ENCODE data around the gene PLXNB2. TPM values are rescaled to one million over a fixed set of nuclear protein-coding genes. Genes with fewer than 3 reads are reported as not detected.

Gene PLXNB2
- total and polyA plus RNA-seq, 2 donors (not counting 1 experiment from before 2014, with no cell fraction given), result 62.7 to 209 TPM

DNA sequence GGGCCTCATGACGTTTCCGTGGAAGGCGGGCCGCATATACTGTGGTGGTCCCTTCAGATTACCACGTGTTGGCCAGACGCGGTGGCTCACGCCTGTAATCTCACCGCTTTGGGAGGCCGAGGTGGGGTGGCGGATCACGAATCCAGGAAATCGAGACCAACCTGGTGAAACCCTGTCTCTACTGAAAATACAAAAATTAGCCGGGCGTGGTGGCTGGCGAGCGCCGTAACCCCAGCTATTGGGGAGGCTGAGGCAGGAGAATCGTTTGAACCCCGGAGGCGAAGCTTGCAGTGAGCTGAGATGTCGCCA lies 20.2 kb upstream of the PLXNB2 start:
- no peaks in the 10 kb centered on the region for H3K27me3 ChIP-seq (ENCODE audit: control insufficient read depth, insufficient read depth, low read length)
- peak overlapping the region; percentile 93 for H3K27ac ChIP-seq (ENCODE audit: insufficient read depth, low read length)
- no peaks in the 10 kb centered on the region for H3K9me3 ChIP-seq (ENCODE audit: control insufficient read depth, insufficient read depth, low read depth, low read length)
- H2AFZ ChIP-seq (ENCODE audit: low read length), result peak overlapping the region; percentile 71
- no peaks in the 10 kb centered on the region for H4K20me1 ChIP-seq (ENCODE audit: control insufficient read depth, extremely low read depth, insufficient read depth, low read length)
- H3K4me2 ChIP-seq (ENCODE audit: extremely low read depth, insufficient read depth, low read length), result peak overlapping the region; percentile 91
- DNase-seq (ENCODE audit: low read depth in 2 of 2), result no peak
- H3K9ac ChIP-seq (ENCODE audit: insufficient read depth, low read length), result peak overlapping the region; percentile 96
- TF ChIP-seq EZH2 (IDR thresholded peaks at IDR 0.05; ENCODE audit: low read length, missing control alignments), result no peak
- TF ChIP-seq, protein P1, sequence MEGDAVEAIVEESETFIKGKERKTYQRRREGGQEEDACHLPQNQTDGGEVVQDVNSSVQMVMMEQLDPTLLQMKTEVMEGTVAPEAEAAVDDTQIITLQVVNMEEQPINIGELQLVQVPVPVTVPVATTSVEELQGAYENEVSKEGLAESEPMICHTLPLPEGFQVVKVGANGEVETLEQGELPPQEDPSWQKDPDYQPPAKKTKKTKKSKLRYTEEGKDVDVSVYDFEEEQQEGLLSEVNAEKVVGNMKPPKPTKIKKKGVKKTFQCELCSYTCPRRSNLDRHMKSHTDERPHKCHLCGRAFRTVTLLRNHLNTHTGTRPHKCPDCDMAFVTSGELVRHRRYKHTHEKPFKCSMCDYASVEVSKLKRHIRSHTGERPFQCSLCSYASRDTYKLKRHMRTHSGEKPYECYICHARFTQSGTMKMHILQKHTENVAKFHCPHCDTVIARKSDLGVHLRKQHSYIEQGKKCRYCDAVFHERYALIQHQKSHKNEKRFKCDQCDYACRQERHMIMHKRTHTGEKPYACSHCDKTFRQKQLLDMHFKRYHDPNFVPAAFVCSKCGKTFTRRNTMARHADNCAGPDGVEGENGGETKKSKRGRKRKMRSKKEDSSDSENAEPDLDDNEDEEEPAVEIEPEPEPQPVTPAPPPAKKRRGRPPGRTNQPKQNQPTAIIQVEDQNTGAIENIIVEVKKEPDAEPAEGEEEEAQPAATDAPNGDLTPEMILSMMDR (conservative IDR thresholded peaks at IDR 0.05 in 1 of 2, IDR thresholded peaks at IDR 0.05 in 1 of 2; ENCODE audit: low read depth in 1 of 2, low read length in 2 of 2), result no peak
- H3K79me2 ChIP-seq (ENCODE audit: control insufficient read depth, insufficient read depth, low read length), result no peaks in the 10 kb centered on the region
- H3K36me3 ChIP-seq (ENCODE audit: control insufficient read depth, insufficient read depth, low read length), result no peaks in the 10 kb centered on the region
- H3K4me3 ChIP-seq (replicated peaks in 1 of 4; ENCODE audit: control extremely low read depth in 1 of 4, insufficient read depth in 1 of 4, low read depth in 3 of 4, low read length in 4 of 4), result peak overlapping the region; percentile 55 to 73 (median 60)
- no peaks in the 10 kb centered on the region for H3K4me1 ChIP-seq (ENCODE audit: control insufficient read depth, extremely low read depth, insufficient read depth, low read length)

DNA sequence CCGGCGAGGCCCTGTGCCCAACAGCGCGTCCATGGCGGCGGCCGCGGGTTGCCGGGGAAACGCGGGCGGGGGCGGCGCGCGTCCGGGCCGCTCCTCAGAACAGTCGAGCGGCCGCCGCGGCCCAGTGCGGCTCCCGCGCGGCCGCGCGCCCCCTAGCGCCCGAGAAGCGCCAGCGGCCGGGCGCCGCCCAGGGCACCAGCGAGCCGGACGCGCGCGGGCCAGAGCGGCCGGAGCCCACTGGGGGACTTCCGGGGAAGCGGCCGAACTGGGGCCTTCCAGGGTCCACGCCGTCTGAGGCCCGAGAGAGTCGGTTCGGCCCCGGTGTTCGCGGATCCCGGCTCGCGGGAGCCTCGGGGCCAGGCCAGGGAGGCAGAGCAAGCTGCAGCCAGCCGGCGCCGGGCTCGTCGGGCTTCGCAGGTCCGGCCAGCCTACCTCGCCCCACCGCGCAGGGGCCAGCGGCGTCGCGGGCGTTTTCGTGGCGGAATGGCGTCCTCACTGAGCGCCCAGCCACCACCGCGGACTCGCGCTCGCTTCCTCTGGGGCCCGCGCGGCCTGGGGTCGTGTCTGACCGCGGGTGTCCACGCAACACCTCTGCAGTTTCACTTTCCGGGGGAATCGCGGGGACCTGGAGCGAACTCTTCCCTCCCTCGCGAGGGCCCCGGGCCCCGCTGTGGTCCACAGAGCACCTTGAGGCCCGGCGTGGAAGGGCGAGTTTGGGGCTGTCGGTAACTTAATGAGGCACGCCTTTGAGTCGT lies 19.7 kb upstream of the PLXNB2 start, which contains the start of gene DENND6B:
TSS of gene DENND6B (minus strand) at position 57 of the 755 bp plus-strand sequence. CDS start at position 33, 24 bp downstream.
- Histone ChIP-seq H3K27ac (ENCODE audit: insufficient read depth, low read length) (peak within 1 kb of the TSS; percentile 93), H3K27me3 (ENCODE audit: control insufficient read depth, insufficient read depth, low read length) (no peaks in the 10 kb centered on the region), H3K4me2 (ENCODE audit: extremely low read depth, insufficient read depth, low read length) (peak within 1 kb of the TSS; percentile 91), H3K36me3 (ENCODE audit: control insufficient read depth, insufficient read depth, low read length) (no peaks in the 10 kb centered on the region), H3K9me3 (ENCODE audit: control insufficient read depth, insufficient read depth, low read depth, low read length) (no peaks in the 10 kb centered on the region), H3K9ac (ENCODE audit: insufficient read depth, low read length) (peak within 1 kb of the TSS; percentile 96), H2AFZ (ENCODE audit: low read length) (peak within 1 kb of the TSS; percentile 76), H4K20me1 (ENCODE audit: control insufficient read depth, extremely low read depth, insufficient read depth, low read length) (no peaks in the 10 kb centered on the region), H3K4me3 (replicated peaks in 1 of 4; ENCODE audit: control extremely low read depth in 1 of 4, insufficient read depth in 1 of 4, low read depth in 3 of 4, low read length in 4 of 4) (peak within 1 kb of the TSS; percentile 57 to 74 (median 68)), H3K79me2 (ENCODE audit: control insufficient read depth, insufficient read depth, low read length) (no peaks in the 10 kb centered on the region), H3K4me1 (ENCODE audit: control insufficient read depth, extremely low read depth, insufficient read depth, low read length) (no peaks in the 10 kb centered on the region)
- peak; percentile 65 to 75 for DNase-seq (ENCODE audit: low read depth in 2 of 2)
- TF ChIP-seq, protein P1 (conservative IDR thresholded peaks at IDR 0.05 in 1 of 2, IDR thresholded peaks at IDR 0.05 in 1 of 2; ENCODE audit: low read depth in 1 of 2, low read length in 2 of 2), result peak in 1 of 2 donors; percentile 17
- no peak for TF ChIP-seq EZH2 (IDR thresholded peaks at IDR 0.05; ENCODE audit: low read length, missing control alignments)

DNA sequence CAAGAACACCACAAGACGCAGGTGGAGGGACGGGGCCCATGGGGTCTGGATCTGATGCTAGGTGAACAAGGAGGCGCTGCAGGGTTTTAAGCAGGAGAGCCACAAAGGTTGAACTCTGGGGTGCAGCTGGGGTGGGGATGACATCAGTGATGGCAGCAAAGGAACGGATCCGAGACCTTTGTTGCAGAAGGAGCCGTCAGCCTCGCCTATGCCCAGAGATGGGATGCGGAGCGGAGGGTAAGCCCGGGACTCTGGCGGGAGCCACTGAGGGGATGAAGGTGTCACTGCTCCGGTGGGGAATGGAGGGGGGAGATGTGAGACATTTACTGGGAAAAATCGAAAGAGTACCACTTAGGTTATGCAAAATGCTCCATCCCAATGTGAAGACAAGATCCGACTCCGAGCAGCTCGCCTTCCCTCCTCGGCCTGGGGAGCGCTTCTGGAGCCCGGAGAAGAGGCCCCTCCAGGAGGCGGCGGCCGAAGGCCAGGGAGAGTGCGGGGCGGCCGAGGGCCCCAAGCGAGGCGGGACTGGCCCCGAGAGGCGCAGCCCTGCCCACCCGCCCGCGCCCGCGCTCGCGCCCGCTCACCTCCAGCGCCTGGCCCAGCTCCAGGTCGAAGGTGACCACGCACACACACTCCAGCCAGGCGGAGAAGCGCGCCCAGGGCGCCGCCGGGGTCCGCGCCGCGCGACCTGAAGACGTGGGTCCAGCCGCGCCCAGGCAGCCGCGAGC lies 18.9 kb upstream of the PLXNB2 start:
- no peaks in the 10 kb centered on the region for H3K4me1 ChIP-seq (ENCODE audit: control insufficient read depth, extremely low read depth, insufficient read depth, low read length)
- no peak for DNase-seq (ENCODE audit: low read depth in 2 of 2)
- H3K4me3 ChIP-seq (replicated peaks in 1 of 4; ENCODE audit: control extremely low read depth in 1 of 4, insufficient read depth in 1 of 4, low read depth in 3 of 4, low read length in 4 of 4), result peak overlapping the region; percentile 25 to 74 (median 57)
- no peaks in the 10 kb centered on the region for H3K79me2 ChIP-seq (ENCODE audit: control insufficient read depth, insufficient read depth, low read length)
- no peaks in the 10 kb centered on the region for H3K27me3 ChIP-seq (ENCODE audit: control insufficient read depth, insufficient read depth, low read length)
- peak overlapping the region; percentile 68 for H3K9ac ChIP-seq (ENCODE audit: insufficient read depth, low read length)
- H3K9me3 ChIP-seq (ENCODE audit: control insufficient read depth, insufficient read depth, low read depth, low read length), result no peaks in the 10 kb centered on the region
- H4K20me1 ChIP-seq (ENCODE audit: control insufficient read depth, extremely low read depth, insufficient read depth, low read length), result no peaks in the 10 kb centered on the region
- no peak overlapping the region for H3K27ac ChIP-seq (ENCODE audit: insufficient read depth, low read length)
- H3K4me2 ChIP-seq (ENCODE audit: extremely low read depth, insufficient read depth, low read length), result peak overlapping the region; percentile 76
- no peaks in the 10 kb centered on the region for H3K36me3 ChIP-seq (ENCODE audit: control insufficient read depth, insufficient read depth, low read length)
- TF ChIP-seq, protein P1 (conservative IDR thresholded peaks at IDR 0.05 in 1 of 2, IDR thresholded peaks at IDR 0.05 in 1 of 2; ENCODE audit: low read depth in 1 of 2, low read length in 2 of 2), result no peak
- TF ChIP-seq EZH2 (IDR thresholded peaks at IDR 0.05; ENCODE audit: low read length, missing control alignments), result no peak
- peak overlapping the region; percentile 76 for H2AFZ ChIP-seq (ENCODE audit: low read length)
